Lung (tissue), 12 donors: ENCODE results near the gene FOXRED2. TPM values are rescaled to one million over a fixed set of nuclear protein-coding genes. Genes with fewer than 3 reads are reported as not detected.
A peak's percentile ranks its signal among the peaks of the same experiment; 100 is the strongest.

Source experiments
- ATAC-seq: fragments of 200-7000 bp; cut with Tn5 transposase; one replicate; pipeline ENCODE4 v1.9.1; 2020; ENCODE audit warnings: moderate number of reproducible peaks; ENCODE audit not compliant: insufficient read depth, low FRiP score
- DNase-seq, 3 donors: peaks; one replicate each; pipeline ENCODE4 v3.0.0-alpha.2; 2013 to 2017
- H3K27ac ChIP-seq, 2 donors: one replicate each; pipeline ENCODE4 v1.5.1; 2013; ENCODE audit warnings: mild to moderate bottlenecking in 2 of 2, moderate library complexity in 2 of 2, control low read depth in 1 of 2, inconsistent platforms in 1 of 2, low read depth in 1 of 2, low read length in 1 of 2
- H3K27me3 ChIP-seq, 3 donors: one replicate each; pipeline ENCODE4 v1.5.1; 2013; ENCODE audit warnings: low read length in 2 of 3; ENCODE audit not compliant: control insufficient read depth in 3 of 3, insufficient read depth in 3 of 3
- H3K36me3 ChIP-seq, 4 donors: one replicate each; pipeline ENCODE4 v1.5.1; 2013; ENCODE audit warnings: low read length in 4 of 4, mild to moderate bottlenecking in 1 of 4, moderate library complexity in 1 of 4; ENCODE audit not compliant: control insufficient read depth in 4 of 4, insufficient read depth in 4 of 4
- H3K4me1 ChIP-seq, 5 donors: one replicate each; pipeline ENCODE4 v1.5.1; 2013; ENCODE audit warnings: low read length in 5 of 5, mild to moderate bottlenecking in 2 of 5, moderate library complexity in 1 of 5; ENCODE audit not compliant: control insufficient read depth in 5 of 5, insufficient read depth in 5 of 5
- H3K4me3 ChIP-seq: one replicate; pipeline ENCODE4 v1.5.1; 2013; ENCODE audit warnings: mild to moderate bottlenecking, control low read depth, moderate library complexity
- H3K9ac ChIP-seq, 2 donors: one replicate each; pipeline ENCODE4 v1.5.1; 2013; ENCODE audit warnings: low read length in 2 of 2, control low read depth in 1 of 2; ENCODE audit not compliant: insufficient read depth in 1 of 2
- H3K9me3 ChIP-seq, 4 donors: one replicate each; pipeline ENCODE4 v1.5.1; 2013; ENCODE audit warnings: low read length in 3 of 4, mild to moderate bottlenecking in 1 of 4, moderate library complexity in 1 of 4; ENCODE audit not compliant: control insufficient read depth in 4 of 4, insufficient read depth in 3 of 4
- CTCF ChIP-seq: IDR thresholded peaks from 2 replicates; pipeline ENCODE4 v1.5.1; 2012; ENCODE audit warnings: mild to moderate bottlenecking; ENCODE audit errors: control extremely low read depth, extremely low read depth
- WGBS, 2 donors: extraction: QIAGEN DNeasy Blood & Tissue Kit; methylation state at CpG; one replicate each; pipeline ENCODE4 v1.1.7; 2013; 5-methylcytosine and 5-hydroxymethylcytosine counted together
- polyA plus RNA-seq, 2 donors: library from polyadenylated mRNA; stranded (reverse); fragments of 200-250 nt; gene quantifications; one replicate each; pipeline ENCODE4 v1.2.1, GENCODE V29; 2013
- total RNA-seq, 2 donors: library from RNA; depleted of rRNA in 1 of 2; stranded (reverse); fragments of >200 nt in 1 of 2; gene quantifications; one replicate each; pipeline ENCODE4 v1.2.1, GENCODE V29; 2014 to 2021
- donor health status: control.
- donor health status: control.
- donor health status: Bipolar disorder and iron deficiency.
- donor health status: healthy.
- donor health status: DM: yes; HTN: yes; CAD: no.

The FOXRED2 gene
- total and polyA plus RNA-seq, 4 donors = 3.9 to 18.0 (median 7.8) TPM

DNA sequence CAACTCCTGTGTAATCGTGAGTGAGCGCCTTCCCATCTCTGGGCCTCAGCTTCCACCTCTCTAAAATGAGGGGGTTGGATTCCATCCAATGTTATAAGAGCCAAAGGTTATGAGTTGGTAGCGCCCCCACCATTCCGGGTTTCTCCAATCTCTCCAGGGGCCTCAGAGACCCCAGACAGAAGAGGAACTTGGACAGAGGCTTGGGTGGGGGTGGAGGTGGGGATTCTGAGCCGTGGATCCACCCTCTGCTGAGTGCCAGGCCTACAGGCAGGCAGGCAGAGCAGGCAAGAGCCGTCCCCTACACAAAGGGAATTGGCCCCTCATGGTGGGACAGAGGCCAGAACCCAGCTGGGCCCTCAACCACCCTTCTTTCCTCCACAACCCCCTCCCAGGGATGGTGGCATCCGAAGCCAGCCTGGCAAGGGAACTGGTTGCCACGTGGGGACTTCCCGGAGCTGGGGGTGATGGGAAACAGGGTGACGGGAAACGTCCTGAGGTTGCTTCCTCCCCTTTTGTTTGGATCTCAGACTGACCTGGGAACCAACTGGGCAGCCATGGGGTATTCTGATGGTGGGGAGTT is 57.2 kb downstream of the FOXRED2 start:
- Histone ChIP-seq H3K9ac (peak overlapping the region in 1 of 2 donors; percentile 11), H3K36me3 (no peaks in the 10 kb centered on the region), H3K9me3 (no peaks in the 10 kb centered on the region), H3K4me1 (peaks cover 5 to 19% (median 17%) of the 10 kb centered on the region in 5 donors), H3K27ac (peak overlapping the region in 1 of 2 donors; percentile 85), H3K27me3 (no peaks in the 10 kb centered on the region), H3K4me3 (no peak overlapping the region)
- DNase-seq (no peak), ATAC-seq (no peak)
- WGBS, 2 donors = 28 to 50% methylated on average over 11 of the region's 11 CpGs
- TF ChIP-seq CTCF = no peak

- no peak for DNase-seq
- H3K4me1 ChIP-seq = peaks cover 4 to 17% (median 12%) of the 10 kb centered on the region in 5 donors
- 81 to 91% methylated on average over 2 of the region's 2 CpGs for WGBS, 2 donors
Observed at GRCh38 chr22:36447632-36448031, 59.2 kb downstream of the FOXRED2 start.

GRCh38 chr22:36445158-36445668 is 61.6 kb downstream of the FOXRED2 start:
- DNase-seq (peak in 1 of 3 donors; percentile 68), ATAC-seq (peak; percentile 44)
- H3K36me3 ChIP-seq = no peaks in the 10 kb centered on the region
- H3K27me3 ChIP-seq = no peaks in the 10 kb centered on the region
- no peak overlapping the region for H3K4me3 ChIP-seq
- no peaks in the 10 kb centered on the region for H3K9me3 ChIP-seq
- H3K9ac ChIP-seq = no peak overlapping the region
- peak overlapping the region in 1 of 2 donors; percentile 63 for H3K27ac ChIP-seq
- peaks cover 0 to 10% (median 5%) of the 10 kb centered on the region in 5 donors for H3K4me1 ChIP-seq
- 54 to 60% methylated on average over 8 of the region's 8 CpGs for whole genome bisulfite sequencing, 2 donors
- TF ChIP-seq CTCF = no peak

More at GRCh38 chr22:36447632-36448031, 59.2 kb downstream of the FOXRED2 start:
- Histone ChIP-seq H3K27ac (peak overlapping the region in 1 of 2 donors; percentile 15), H3K27me3 (no peaks in the 10 kb centered on the region), H3K9ac (no peak overlapping the region), H3K36me3 (no peaks in the 10 kb centered on the region), H3K9me3 (no peaks in the 10 kb centered on the region), H3K4me3 (no peak overlapping the region)
- no peak for TF ChIP-seq CTCF
- no peak for ATAC-seq
